Measurements from ENCODE around the gene LILRA6. TPM values are rescaled to one million over a fixed set of nuclear protein-coding genes. Genes with fewer than 3 reads are reported as not detected.

Gene LILRA6
- total and polyA plus RNA-seq, 7 experiments from 2014 or later, result 0.12 to 27.0 (median 0.97) TPM

DNA sequence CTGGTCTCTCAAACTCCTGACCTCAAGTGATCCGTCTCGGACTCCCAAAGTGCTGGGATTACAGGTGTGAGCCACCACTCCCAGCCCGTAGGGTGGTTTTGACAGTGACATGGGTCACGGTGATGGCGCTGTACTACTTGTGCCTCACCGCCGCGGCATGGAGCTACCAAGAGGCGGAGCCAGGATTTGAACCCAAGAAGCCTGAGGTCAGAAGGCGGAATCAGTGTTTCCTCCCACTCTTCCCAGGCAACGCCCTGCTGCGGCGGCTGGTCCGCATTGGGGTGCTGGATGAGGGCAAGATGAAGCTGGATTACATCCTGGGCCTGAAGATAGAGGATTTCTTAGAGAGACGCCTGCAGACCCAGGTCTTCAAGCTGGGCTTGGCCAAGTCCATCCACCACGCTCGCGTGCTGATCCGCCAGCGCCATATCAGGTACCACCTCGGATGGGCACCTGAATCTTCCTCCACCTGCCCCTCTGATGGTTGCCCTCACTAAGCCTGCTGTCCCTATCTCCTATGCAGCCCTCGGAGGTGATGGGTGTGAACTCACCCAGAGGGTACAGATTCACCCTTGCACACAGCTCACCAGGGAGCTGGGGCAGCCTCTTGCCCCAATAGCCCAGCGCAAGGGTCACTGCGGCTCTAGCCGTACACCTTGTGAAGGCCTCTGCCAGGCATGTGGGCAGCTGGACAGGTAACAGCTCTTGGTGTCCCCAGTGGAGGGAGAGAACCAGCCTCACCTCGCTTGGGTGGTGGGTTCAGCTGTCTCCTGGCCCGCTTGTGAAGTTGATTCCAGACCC lies 36.4 kb downstream of the LILRA6 start:
- H3K36me3 Mint-ChIP-seq, result peaks cover 4 to 55% (median 24%) of the 10 kb centered on the region in 5 donors
- ATAC-seq (no peak), DNase-seq (no peak)
- Histone ChIP-seq H3K27me3 (ENCODE audit: control insufficient read depth in 2 of 2, insufficient read depth in 2 of 2, low read length in 2 of 2) (no peaks in the 10 kb centered on the region), H3K27ac (ENCODE audit: low read depth, low read length) (no peak overlapping the region), H3K4me3 (ENCODE audit: low read length) (no peak overlapping the region), H3K9me3 (ENCODE audit: control insufficient read depth in 2 of 3, low read length in 3 of 3) (no peaks in the 10 kb centered on the region), H3K36me3 (ENCODE audit: control insufficient read depth in 2 of 3, insufficient read depth in 3 of 3, low read length in 3 of 3) (peaks cover 18 to 65% (median 26%) of the 10 kb centered on the region in 3 experiments), H3K4me1 (ENCODE audit: control insufficient read depth in 2 of 2, insufficient read depth in 2 of 2, low read length in 2 of 2) (peaks cover 73 to 75% of the 10 kb centered on the region in 2 donors)
- peaks cover 50 to 100% (median 94%) of the 10 kb centered on the region in 7 donors for H3K4me1 Mint-ChIP-seq
- H3K4me3 Mint-ChIP-seq, result peak overlapping the region in 7 of 10 donors; percentile 4 to 78 (median 65)
- no peaks in the 10 kb centered on the region for H3K27me3 Mint-ChIP-seq
- H3K9me3 Mint-ChIP-seq, result no peaks in the 10 kb centered on the region
- peak overlapping the region in 2 of 9 donors; percentile 32 to 33 for H3K27ac Mint-ChIP-seq
- CTCF ChIA-PET, result interaction anchor here (1.2 kb wide), 1 partner anchor 25 kb away, joined by 4 read pairs; no protein-coding TSS in a partner anchor
- intact Hi-C loops (cut with micrococcal nuclease), result no loop called here
- POLR2A ChIA-PET, result interaction anchor here (0.8 to 1.7 kb wide), 5 partner anchors 9 to 17 kb away, joined by 3 to 8 read pairs (median 4); partner anchors contain the start of genes MBOAT7 and TSEN34

DNA sequence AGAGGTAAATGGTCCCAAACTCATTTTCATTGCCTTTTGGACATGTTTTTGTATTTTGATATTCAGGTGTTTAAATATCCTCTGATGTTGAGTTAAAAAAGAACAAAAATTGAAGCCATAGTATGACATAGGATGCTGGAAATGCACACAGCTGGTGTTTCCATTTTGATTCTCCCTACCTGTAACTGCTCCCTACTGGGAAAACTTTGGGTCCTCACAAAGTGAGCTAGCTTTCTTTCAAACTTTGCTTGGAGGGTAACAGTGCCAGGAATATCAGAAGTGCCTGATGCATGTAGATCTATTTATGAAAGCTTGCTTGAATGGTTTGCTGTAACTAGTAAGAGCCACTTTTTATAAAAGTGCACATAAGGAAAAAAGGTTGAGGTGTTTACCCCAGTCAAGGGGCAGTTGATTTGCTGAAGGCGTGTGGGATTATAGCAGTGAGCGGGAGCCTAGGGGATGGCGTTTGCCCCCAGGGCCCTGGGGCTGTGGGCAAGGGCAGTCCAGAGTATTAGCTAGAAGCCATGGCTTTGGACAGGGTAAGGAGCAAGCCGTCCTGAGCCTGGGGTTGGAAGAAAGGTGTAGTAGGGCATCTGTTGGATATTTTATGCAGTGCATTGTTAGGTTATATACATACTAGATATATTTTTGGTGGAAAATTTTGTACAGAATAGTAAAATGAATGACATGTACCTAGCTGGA lies 37.7 kb downstream of the LILRA6 start:
- DNase-seq (no peak), ATAC-seq (no peak)
- Histone ChIP-seq H3K9me3 (ENCODE audit: control insufficient read depth in 2 of 3, low read length in 3 of 3) (no peaks in the 10 kb centered on the region), H3K27me3 (ENCODE audit: control insufficient read depth in 2 of 2, insufficient read depth in 2 of 2, low read length in 2 of 2) (no peaks in the 10 kb centered on the region), H3K4me3 (ENCODE audit: low read length) (no peak overlapping the region), H3K27ac (ENCODE audit: low read depth, low read length) (no peak overlapping the region), H3K36me3 (ENCODE audit: control insufficient read depth in 2 of 3, insufficient read depth in 3 of 3, low read length in 3 of 3) (peaks cover 18 to 65% (median 26%) of the 10 kb centered on the region in 3 experiments), H3K4me1 (ENCODE audit: control insufficient read depth in 2 of 2, insufficient read depth in 2 of 2, low read length in 2 of 2) (peaks cover 62 to 68% of the 10 kb centered on the region in 2 donors)
- H3K4me3 Mint-ChIP-seq, result peak overlapping the region in 8 of 10 donors; percentile 13 to 98 (median 42)
- H3K9me3 Mint-ChIP-seq, result no peaks in the 10 kb centered on the region
- H3K27me3 Mint-ChIP-seq, result peaks cover 0 to 4% (median 0%) of the 10 kb centered on the region in 5 donors
- peaks cover 4 to 53% (median 27%) of the 10 kb centered on the region in 5 donors for H3K36me3 Mint-ChIP-seq
- H3K4me1 Mint-ChIP-seq, result peaks cover 41 to 97% (median 86%) of the 10 kb centered on the region in 7 donors
- H3K27ac Mint-ChIP-seq, result peak overlapping the region in 2 of 9 donors; percentile 27 to 62
- intact Hi-C loops (cut with micrococcal nuclease), result no loop called here
- CTCF ChIA-PET, result no interaction called here
- POLR2A ChIA-PET, result interaction anchor here (0.9 to 1.7 kb wide), 4 partner anchors 9 to 90 kb away, joined by 3 to 8 read pairs (median 6); partner anchors contain the start of genes MBOAT7, PRPF31, TFPT and TSEN34

DNA sequence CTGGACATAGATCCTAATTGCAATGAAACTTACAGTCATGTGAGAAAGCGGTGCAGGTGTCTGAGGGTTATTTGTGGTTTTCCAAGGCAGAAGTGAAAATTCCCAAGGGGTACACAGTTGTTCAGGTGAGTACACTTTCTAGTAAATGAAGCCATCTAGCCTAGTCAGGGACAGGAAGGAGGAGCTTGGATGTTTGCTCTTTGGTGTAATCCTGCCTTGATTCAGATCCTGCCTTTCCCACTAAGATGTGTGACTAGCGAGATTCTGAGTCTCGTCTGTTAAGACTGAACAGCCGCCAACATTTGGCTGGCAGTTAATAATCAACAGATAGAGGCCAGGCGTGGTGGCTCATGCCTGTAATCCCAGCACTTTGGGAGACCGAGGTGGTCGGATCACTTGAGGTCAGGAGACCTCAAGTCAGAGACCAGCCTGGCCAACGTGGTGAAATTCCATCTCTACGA lies 39.4 kb downstream of the LILRA6 start:
- Histone ChIP-seq H3K4me1 (ENCODE audit: control insufficient read depth in 2 of 2, insufficient read depth in 2 of 2, low read length in 2 of 2) (peaks cover 45 to 53% of the 10 kb centered on the region in 2 donors), H3K36me3 (ENCODE audit: control insufficient read depth in 2 of 3, insufficient read depth in 3 of 3, low read length in 3 of 3) (peaks cover 18 to 65% (median 26%) of the 10 kb centered on the region in 3 experiments), H3K27ac (ENCODE audit: low read depth, low read length) (peak overlapping the region; percentile 46), H3K4me3 (ENCODE audit: low read length) (no peak overlapping the region), H3K27me3 (ENCODE audit: control insufficient read depth in 2 of 2, insufficient read depth in 2 of 2, low read length in 2 of 2) (no peaks in the 10 kb centered on the region), H3K9me3 (ENCODE audit: control insufficient read depth in 2 of 3, low read length in 3 of 3) (no peaks in the 10 kb centered on the region)
- H3K36me3 Mint-ChIP-seq, result peaks cover 4 to 52% (median 26%) of the 10 kb centered on the region in 5 donors
- peak overlapping the region in 9 of 10 donors; percentile 25 to 99 (median 98) for H3K4me3 Mint-ChIP-seq
- no peak for ATAC-seq
- H3K4me1 Mint-ChIP-seq, result peaks cover 30 to 86% (median 78%) of the 10 kb centered on the region in 7 donors
- ChIA-PET CTCF (no interaction called here), POLR2A (interaction anchor here (0.6 to 6.3 kb wide), 3 partner anchors 14 to 1238 kb away, joined by 4 to 135 read pairs (median 6); partner anchors contain the start of genes MBOAT7 and TSEN34)
- DNase-seq, result no peak
- H3K9me3 Mint-ChIP-seq, result no peaks in the 10 kb centered on the region
- peak overlapping the region in 3 of 9 donors; percentile 16 to 46 (median 38) for H3K27ac Mint-ChIP-seq
- intact Hi-C loops (cut with micrococcal nuclease), result no loop called here
- H3K27me3 Mint-ChIP-seq, result peaks cover 0 to 4% (median 0%) of the 10 kb centered on the region in 5 donors

DNA sequence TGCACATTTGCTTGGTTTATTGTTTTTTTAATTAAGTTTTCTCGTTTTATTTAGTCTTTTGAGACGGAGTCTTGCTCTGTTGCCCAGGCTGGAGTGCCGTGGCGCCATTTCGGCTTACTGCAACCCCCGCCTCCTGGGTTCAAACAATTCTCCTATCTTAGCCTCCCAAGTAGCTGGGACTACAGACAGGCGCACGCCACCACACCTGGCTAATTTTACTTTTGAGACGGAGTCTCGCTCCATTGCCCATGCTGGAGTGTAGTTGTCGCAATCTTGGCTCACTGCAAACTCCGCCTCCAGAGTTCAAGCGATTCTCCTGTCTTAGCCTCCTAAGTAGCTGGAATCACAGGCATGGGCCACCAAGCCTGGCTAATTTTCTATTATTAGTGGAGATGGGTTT lies 40.6 kb downstream of the LILRA6 start:
- Mint-ChIP-seq H3K27ac (peak overlapping the region in 8 of 9 donors; percentile 51 to 100 (median 100)), H3K36me3 (peaks cover 4 to 41% (median 21%) of the 10 kb centered on the region in 5 donors), H3K9me3 (no peaks in the 10 kb centered on the region), H3K27me3 (peaks cover 0 to 4% (median 0%) of the 10 kb centered on the region in 5 donors), H3K4me3 (peak overlapping the region; percentile 86 to 100 (median 99)), H3K4me1 (peaks cover 21 to 74% (median 66%) of the 10 kb centered on the region in 7 donors)
- ATAC-seq (no peak), DNase-seq (no peak)
- Histone ChIP-seq H3K27ac (ENCODE audit: low read depth, low read length) (peak overlapping the region; percentile 85), H3K4me1 (ENCODE audit: control insufficient read depth in 2 of 2, insufficient read depth in 2 of 2, low read length in 2 of 2) (peaks cover 41 to 42% of the 10 kb centered on the region in 2 donors), H3K27me3 (ENCODE audit: control insufficient read depth in 2 of 2, insufficient read depth in 2 of 2, low read length in 2 of 2) (no peaks in the 10 kb centered on the region), H3K36me3 (ENCODE audit: control insufficient read depth in 2 of 3, insufficient read depth in 3 of 3, low read length in 3 of 3) (peaks cover 18 to 56% (median 25%) of the 10 kb centered on the region in 3 experiments), H3K9me3 (ENCODE audit: control insufficient read depth in 2 of 3, low read length in 3 of 3) (no peaks in the 10 kb centered on the region), H3K4me3 (ENCODE audit: low read length) (peak overlapping the region; percentile 79)
- intact Hi-C loops (cut with micrococcal nuclease), result loop anchor here (1.0 to 2.0 kb wide), 3 partner anchors 8 to 99 kb away; partner anchors contain the start of genes CNOT3 (in 1 of the 2) and NDUFA3 (in 1 of the 2)
- POLR2A ChIA-PET, result interaction anchor here (0.6 to 6.3 kb wide), 6 partner anchors 8 to 1438 kb away, joined by 3 to 135 read pairs (median 6); partner anchors contain the start of genes LENG1, MBOAT7 and TSEN34
- CTCF ChIA-PET, result no interaction called here

DNA sequence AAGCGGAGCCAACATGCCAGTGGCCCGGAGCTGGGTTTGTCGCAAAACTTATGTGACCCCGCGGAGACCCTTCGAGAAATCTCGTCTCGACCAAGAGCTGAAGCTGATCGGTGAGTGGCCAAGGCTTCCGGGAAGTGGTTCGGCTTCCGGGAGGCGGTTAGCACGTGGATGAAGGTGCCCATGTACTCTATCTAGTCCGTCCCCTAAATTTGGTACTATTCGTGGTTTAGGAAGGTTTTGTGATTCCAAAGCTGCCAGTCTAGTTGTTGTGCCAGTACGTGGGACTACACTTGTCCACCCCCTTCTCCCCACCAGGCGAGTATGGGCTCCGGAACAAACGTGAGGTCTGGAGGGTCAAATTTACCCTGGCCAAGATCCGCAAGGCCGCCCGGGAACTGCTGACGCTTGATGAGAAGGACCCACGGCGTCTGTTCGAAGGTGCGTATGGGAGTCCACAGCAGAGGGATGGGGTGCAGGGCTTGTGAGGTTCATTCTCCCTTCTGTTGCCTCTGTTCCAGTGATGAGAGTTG lies 41.4 kb downstream of the LILRA6 start:
- Histone ChIP-seq H3K27ac (ENCODE audit: low read depth, low read length) (peak overlapping the region; percentile 85), H3K9me3 (ENCODE audit: control insufficient read depth in 2 of 3, low read length in 3 of 3) (no peaks in the 10 kb centered on the region), H3K4me3 (ENCODE audit: low read length) (peak overlapping the region; percentile 79), H3K4me1 (ENCODE audit: control insufficient read depth in 2 of 2, insufficient read depth in 2 of 2, low read length in 2 of 2) (peaks cover 35 to 37% of the 10 kb centered on the region in 2 donors), H3K36me3 (ENCODE audit: control insufficient read depth in 2 of 3, insufficient read depth in 3 of 3, low read length in 3 of 3) (peaks cover 18 to 49% (median 18%) of the 10 kb centered on the region in 3 experiments), H3K27me3 (ENCODE audit: control insufficient read depth in 2 of 2, insufficient read depth in 2 of 2, low read length in 2 of 2) (no peaks in the 10 kb centered on the region)
- Mint-ChIP-seq H3K27ac (peak overlapping the region; percentile 95 to 100 (median 99)), H3K4me1 (peaks cover 21 to 66% (median 58%) of the 10 kb centered on the region in 7 donors), H3K27me3 (peaks cover 0 to 4% (median 0%) of the 10 kb centered on the region in 5 donors), H3K36me3 (peaks cover 4 to 36% (median 20%) of the 10 kb centered on the region in 5 donors), H3K4me3 (peak overlapping the region; percentile 86 to 100 (median 99)), H3K9me3 (no peaks in the 10 kb centered on the region)
- intact Hi-C loops (cut with micrococcal nuclease), result loop anchor here (1.0 to 2.0 kb wide), 3 partner anchors 9 to 98 kb away; partner anchors contain the start of genes CNOT3 (in 1 of the 2) and NDUFA3 (in 1 of the 2)
- ATAC-seq, result no peak
- DNase-seq, result no peak
- POLR2A ChIA-PET, result interaction anchor here (0.6 to 6.3 kb wide), 12 partner anchors 9 to 1457 kb away, joined by 3 to 135 read pairs (median 4); partner anchors contain the start of genes CNOT3, LENG1, MBOAT7 and PRPF31
- CTCF ChIA-PET, result interaction anchor here (0.7 kb wide), 1 partner anchor 1335 kb away, joined by 3 read pairs; no protein-coding TSS in a partner anchor

Data from naive thymus-derived CD4-positive, alpha-beta T cell (primary cell).